ENCODE measurements around the gene S100A5. TPM values are rescaled to one million over a fixed set of nuclear protein-coding genes. Genes with fewer than 3 reads are reported as not detected.

Gene S100A5
- total and polyA plus RNA-seq, 9 of the 15 experiments (the other 6 are each of a cell fraction or from before 2014, with no cell fraction given) = 0.56 to 1.4 (median 0.64) TPM; not detected in 5

- no peak for TF ChIP-seq U2AF1 (optimal IDR thresholded peaks at IDR 0.05; ENCODE audit: low read depth, low read length)
These were observed 34.3 kb downstream of the S100A5 start (continued) for GRCh38 chr1:153506386-153506785.

- H3K9me3 ChIP-seq (replicated peaks; ENCODE audit: control insufficient read depth, insufficient read depth, low read depth, low read length) = no peaks in the 10 kb centered on the region
- H4K20me1 ChIP-seq (replicated peaks; ENCODE audit: control insufficient read depth, insufficient read depth, low read length) = no peaks in the 10 kb centered on the region
- CTCF ChIA-PET (ENCODE audit: low intra/inter-chr PET ratio) = no interaction called here
- no peak for ATAC-seq
- intact Hi-C loops (cut with micrococcal nuclease) (no loop called here), in situ Hi-C loops (cut with MboI) (loop anchor here (5.0 to 10.0 kb wide), 2 partner anchors 153 to 479 kb away; partner anchors contain the start of gene RAB13)
- 31% methylated on average over 1 of the region's 1 CpG for WGBS (ENCODE audit: insufficient coverage, low coverage, missing lambda C conversion rate)
- peaks cover 0 to 6% of the 10 kb centered on the region in 2 experiments; a peak in 1 of 5 replicates for H3K4me1 ChIP-seq (replicated peaks in 1 of 2; ENCODE audit: control insufficient read depth in 2 of 2, insufficient read depth in 2 of 2, low read length in 2 of 2)
- no peaks in the 10 kb centered on the region for H3K36me3 ChIP-seq (ENCODE audit: control insufficient read depth, insufficient read depth, low read length)
- no peak overlapping the region for H3K9ac ChIP-seq (ENCODE audit: insufficient read depth in 1 of 2, low read depth in 2 of 2, low read length in 2 of 2)
- H3K27me3 ChIP-seq (ENCODE audit: control insufficient read depth in 2 of 2, insufficient read depth in 2 of 2, low read length in 2 of 2) = peaks cover 0 to 2% of the 10 kb centered on the region in 2 experiments; a peak in 1 of 5 replicates
- no peaks in the 10 kb centered on the region for H3K9me1 ChIP-seq (ENCODE audit: control insufficient read depth, insufficient read depth, low read length)
- no peak overlapping the region for H3K4me2 ChIP-seq (ENCODE audit: insufficient read depth, low read length)
- DNase-seq (ENCODE audit: extremely low read depth in 1 of 4, low spot score in 3 of 4) = no peak
- POLR2A ChIA-PET = interaction anchor here (1.1 kb wide), 1 partner anchor 10 kb away, joined by 3 read pairs; no protein-coding TSS in a partner anchor
- BruUV-seq (replicated peaks) = no TSS peak
- no peak for FAIRE-seq
- no peak overlapping the region for H3K4me3 ChIP-seq
- TF ChIP-seq ZNF696 (CRISPR knock-in tag; conservative IDR thresholded peaks at IDR 0.05) = no peak
- TF ChIP-seq ATF3 (IDR thresholded peaks at IDR 0.05) = peak; percentile 29; the same call in 1 of the 2 replicates
- no peak for TF ChIP-seq ATF3 (CRISPR knock-in tag; conservative IDR thresholded peaks at IDR 0.05)
- no peak for TF ChIP-seq ETV1 (tag; conservative IDR thresholded peaks at IDR 0.05; ENCODE audit: low read depth)
- no peak overlapping the region for H2AFZ ChIP-seq (ENCODE audit: low read depth, low read length)
- no peak overlapping the region for H3K27ac ChIP-seq (ENCODE audit: extremely low read depth, low read depth, low read length)
- no peaks in the 10 kb centered on the region for H3K79me2 ChIP-seq (ENCODE audit: control insufficient read depth, insufficient read depth, low read length)
These were observed 35.2 kb downstream of the S100A5 start for GRCh38 chr1:153505576-153505975.

Measured in K562 (cell line).